Ureter (tissue), 1 donor: Measurements from ENCODE around the gene B4GALT6. TPM values are rescaled to one million over a fixed set of nuclear protein-coding genes. Genes with fewer than 3 reads are reported as not detected.

Experiments used
- DNase-seq: peaks from one replicate; pipeline ENCODE4 v3.0.0-alpha.2; 2020; ENCODE audit warnings: low spot score
- total RNA-seq: library from RNA; stranded (reverse); gene quantifications from one replicate; pipeline ENCODE4 v1.2.4, GENCODE V29; 2023
- donor health status: DM: yes; HTN: yes; CAD: no.

B4GALT6 gene
- total RNA-seq, 1 donor from 2014 or later = 8.9 TPM

- no peak for DNase-seq
Measured at GRCh38 chr18:31595121-31595771, 89.1 kb downstream of the B4GALT6 start.

GRCh38 chr18:31592506-31593157 is 91.7 kb downstream of the B4GALT6 start:
- DNase-seq = no peak

GRCh38 chr18:31591628-31592027 is 92.8 kb downstream of the B4GALT6 start, which contains the start of gene TTR:
Gene TTR, plus strand, starts transcription at chr18:31591877. Its CDS starts 26 bp downstream, at chr18:31591903.
- no peak for DNase-seq

GRCh38 chr18:31591113-31591512 is 93.3 kb downstream of the B4GALT6 start:
- no peak for DNase-seq

GRCh38 chr18:31590570-31590969 is 93.8 kb downstream of the B4GALT6 start:
- DNase-seq = no peak

- no peak for DNase-seq
Measured at GRCh38 chr18:31587529-31587928, 96.9 kb downstream of the B4GALT6 start.

- DNase-seq = no peak
Measured at GRCh38 chr18:31586616-31587015, 97.8 kb downstream of the B4GALT6 start.

GRCh38 chr18:31585991-31586390 is 98.4 kb downstream of the B4GALT6 start:
- DNase-seq = no peak

- no peak for DNase-seq
Measured at GRCh38 chr18:31583185-31583854, 101.1 kb downstream of the B4GALT6 start.

GRCh38 chr18:31581498-31582197 is 102.7 kb downstream of the B4GALT6 start:
- no peak for DNase-seq

- DNase-seq = no peak
Measured at GRCh38 chr18:31579375-31579774, 105.0 kb downstream of the B4GALT6 start.

GRCh38 chr18:31578126-31578525 is 106.3 kb downstream of the B4GALT6 start:
- DNase-seq = no peak

GRCh38 chr18:31577195-31577594 is 107.2 kb downstream of the B4GALT6 start:
- DNase-seq = no peak

GRCh38 chr18:31576670-31577069 is 107.7 kb downstream of the B4GALT6 start:
- no peak for DNase-seq

- DNase-seq = no peak
Measured at GRCh38 chr18:31575515-31576257, 108.7 kb downstream of the B4GALT6 start.

- no peak for DNase-seq
Measured at GRCh38 chr18:31574359-31574758, 110.0 kb downstream of the B4GALT6 start.

Other genes starting within 250 kb of the B4GALT6 start
- gene DSG3, start 236.8 kb downstream of the B4GALT6 start, total RNA-seq = 0.05 TPM
- gene DSG2, start 186.4 kb downstream of the B4GALT6 start, total RNA-seq = 93.1 TPM
- gene TTR, start 92.7 kb downstream of the B4GALT6 start, total RNA-seq = 0.55 TPM
- gene SLC25A52, start 76.3 kb upstream of the B4GALT6 start, total RNA-seq = 0.78 TPM